Common myeloid progenitor, CD34-positive (primary cell): ENCODE measurements around the gene RNF44.
A peak's percentile ranks its signal among the peaks of the same experiment; 100 is the strongest.

ENCODE experiments used
- CTCF ChIA-PET: fragments of 350-600 bp; sonication (Branson Sonifier 250); formaldehyde crosslinking; loops from one replicate; lab custom pipeline; 2021; ENCODE audit warnings: antibody characterized with exemption; lab: Charles Lee
- POLR2A ChIA-PET: fragments of 350-600 bp; sonication (Branson Sonifier 250); formaldehyde crosslinking; loops from one replicate; lab custom pipeline; 2021; ENCODE audit warnings: antibody characterized with exemption; lab: Charles Lee
- DNase-seq, 3 donors: peaks; one replicate each; pipeline versions ENCODE4 v3.0.0 to v3.0.0-alpha.2; 2013
- H3K27ac ChIP-seq, 2 experiments: 1 replicate in 1 of 2; 2 replicates in 1 of 2; pipeline ENCODE4 v1.7.0; 2013; ENCODE audit warnings: inconsistent platforms in 2 of 2, low read length in 2 of 2, mild to moderate bottlenecking in 2 of 2, low read depth in 1 of 2, moderate library complexity in 1 of 2; ENCODE audit not compliant: severe bottlenecking in 2 of 2, insufficient read depth in 1 of 2, poor library complexity in 1 of 2
- H3K27me3 ChIP-seq, 5 experiments: replicated peaks in 2 of 5; 1 replicate in 3 of 5; 2 replicates in 2 of 5; pipeline versions ENCODE4 v1.6.1 to v1.7.0; 2013; ENCODE audit warnings: low read length in 4 of 5, mild to moderate bottlenecking in 2 of 5, moderate library complexity in 2 of 5, inconsistent platforms in 1 of 5; ENCODE audit not compliant: insufficient read depth in 5 of 5, control insufficient read depth in 4 of 5
- H3K36me3 ChIP-seq, 4 experiments: 1 replicate in 2 of 4; 2 replicates in 2 of 4; pipeline versions ENCODE4 v1.6.1 to v1.7.0; 2013; ENCODE audit warnings: low read length in 3 of 4, control low read depth in 1 of 4, mild to moderate bottlenecking in 1 of 4; ENCODE audit not compliant: control insufficient read depth in 4 of 4, insufficient read depth in 4 of 4
- H3K4me1 ChIP-seq, 4 experiments: 1 replicate in 3 of 4; 2 replicates in 1 of 4; pipeline versions ENCODE4 v1.6.1 to v1.7.1; 2013; ENCODE audit warnings: low read length in 3 of 4, mild to moderate bottlenecking in 3 of 4, control low read depth in 1 of 4, inconsistent platforms in 1 of 4, moderate library complexity in 1 of 4; ENCODE audit not compliant: control insufficient read depth in 4 of 4, insufficient read depth in 4 of 4; ENCODE audit errors: control extremely low read depth in 1 of 4
- H3K4me3 ChIP-seq, 7 experiments: 1 replicate in 4 of 7; 2 replicates in 3 of 7; pipeline versions ENCODE4 v1.5.1 to v1.7.0; 2013; ENCODE audit warnings: mild to moderate bottlenecking in 7 of 7, low read length in 6 of 7, moderate library complexity in 6 of 7, inconsistent platforms in 2 of 7, low read depth in 2 of 7, control low read depth in 1 of 7; ENCODE audit not compliant: insufficient read depth in 4 of 7, control insufficient read depth in 1 of 7; ENCODE audit errors: extremely low read depth in 1 of 7
- H3K9me3 ChIP-seq, 5 experiments: 1 replicate in 4 of 5; 2 replicates in 1 of 5; pipeline versions ENCODE4 v1.6.1 to v1.7.1; 2013; ENCODE audit warnings: low read length in 4 of 5, mild to moderate bottlenecking in 2 of 5, inconsistent platforms in 1 of 5, low read depth in 1 of 5, moderate library complexity in 1 of 5; ENCODE audit not compliant: control insufficient read depth in 4 of 5, insufficient read depth in 2 of 5; ENCODE audit errors: control extremely low read depth in 1 of 5
- WGBS: methylation state at CpG from one replicate; pipeline ENCODE4 v1.1.5; 2013; ENCODE audit not compliant: insufficient coverage; 5-methylcytosine and 5-hydroxymethylcytosine counted together

RNF44 gene

GRCh38 chr5:176536132-176536901 lies 885 bp downstream of the RNF44 start:
- 0% methylated on average over 8 of the region's 43 CpGs for WGBS
- H3K36me3 ChIP-seq: peaks cover 0 to 19% (median 6%) of the 10 kb centered on the region in 4 experiments
- H3K9me3 ChIP-seq: no peaks in the 10 kb centered on the region
- ChIA-PET POLR2A (interaction anchor here (0.6 to 2.8 kb wide), 8 partner anchors 8 to 1664 kb away, joined by 3 to 17 read pairs (median 4); partner anchors contain the start of gene FAF2), CTCF (interaction anchor here (0.6 to 2.0 kb wide), 9 partner anchors 15 to 120 kb away, joined by 3 to 6 read pairs (median 3); partner anchors contain the start of genes CLTB and FAF2)
- peak overlapping the region; percentile 77 to 98 for H3K27ac ChIP-seq
- DNase-seq: peak; percentile 88 to 97 (median 95)
- H3K4me1 ChIP-seq: peaks cover 27 to 85% (median 73%) of the 10 kb centered on the region in 4 experiments
- H3K4me3 ChIP-seq: peak overlapping the region; percentile 89 to 100 (median 97)
- no peaks in the 10 kb centered on the region for H3K27me3 ChIP-seq

- DNase-seq: peak in 1 of 3 donors; percentile 24
- WGBS: 0% methylated on average over 8 of the region's 9 CpGs
Measured at GRCh38 chr5:176535664-176536131, 1.5 kb downstream of the RNF44 start.

GRCh38 chr5:176535101-176535663 lies 2.0 kb downstream of the RNF44 start:
- CTCF ChIA-PET: interaction anchor here (1.0 to 2.9 kb wide), 7 partner anchors 8 to 119 kb away, joined by 3 to 26 read pairs (median 3); partner anchors contain the start of gene CLTB
- peaks cover 16 to 85% (median 73%) of the 10 kb centered on the region in 4 experiments for H3K4me1 ChIP-seq

More at GRCh38 chr5:176535664-176536131, 1.5 kb downstream of the RNF44 start:
- H3K36me3 ChIP-seq: peaks cover 0 to 24% (median 8%) of the 10 kb centered on the region in 4 experiments
- H3K4me1 ChIP-seq: peaks cover 21 to 85% (median 73%) of the 10 kb centered on the region in 4 experiments
- peak overlapping the region; percentile 77 to 98 for H3K27ac ChIP-seq
- POLR2A ChIA-PET: interaction anchor here (0.7 to 2.8 kb wide), 4 partner anchors 8 to 87 kb away, joined by 3 to 17 read pairs (median 4); partner anchors contain the start of gene FAF2
- peak overlapping the region; percentile 89 to 100 (median 97) for H3K4me3 ChIP-seq
- CTCF ChIA-PET: interaction anchor here (0.6 to 1.9 kb wide), 8 partner anchors 14 to 119 kb away, joined by 3 to 6 read pairs (median 3); partner anchors contain the start of gene CLTB
- H3K9me3 ChIP-seq: no peaks in the 10 kb centered on the region
- H3K27me3 ChIP-seq: no peaks in the 10 kb centered on the region

GRCh38 chr5:176534640-176535039 lies 2.6 kb downstream of the RNF44 start:
- H3K36me3 ChIP-seq: peaks cover 2 to 29% (median 12%) of the 10 kb centered on the region in 4 experiments
- no peak for DNase-seq
- H3K4me1 ChIP-seq: peaks cover 14 to 82% (median 74%) of the 10 kb centered on the region in 4 experiments
- H3K4me3 ChIP-seq: peak overlapping the region in 6 of 7 experiments; percentile 11 to 100 (median 98)
- WGBS: 83% methylated on average over 4 of the region's 4 CpGs
- peak overlapping the region; percentile 77 to 98 for H3K27ac ChIP-seq
- ChIA-PET POLR2A (interaction anchor here (1.5 kb wide), 1 partner anchor 9 kb away, joined by 6 read pairs; no protein-coding TSS in a partner anchor), CTCF (interaction anchor here (1.3 to 2.9 kb wide), 4 partner anchors 8 to 87 kb away, joined by 3 to 26 read pairs (median 5); no protein-coding TSS in a partner anchor)
- H3K27me3 ChIP-seq: no peaks in the 10 kb centered on the region
- no peaks in the 10 kb centered on the region for H3K9me3 ChIP-seq

More at GRCh38 chr5:176535101-176535663, 2.0 kb downstream of the RNF44 start:
- peak overlapping the region; percentile 77 to 98 for H3K27ac ChIP-seq
- peak in 2 of 3 donors; percentile 36 for DNase-seq
- H3K27me3 ChIP-seq: no peaks in the 10 kb centered on the region
- POLR2A ChIA-PET: interaction anchor here (0.7 to 1.5 kb wide), 3 partner anchors 9 to 44 kb away, joined by 3 to 6 read pairs (median 3); no protein-coding TSS in a partner anchor
- 33% methylated on average over 10 of the region's 11 CpGs for WGBS
- H3K9me3 ChIP-seq: no peaks in the 10 kb centered on the region
- peak overlapping the region; percentile 89 to 100 (median 97) for H3K4me3 ChIP-seq
- H3K36me3 ChIP-seq: peaks cover 2 to 28% (median 10%) of the 10 kb centered on the region in 4 experiments

- peak overlapping the region in 6 of 7 experiments; percentile 29 to 100 (median 94) for H3K4me3 ChIP-seq
- peaks cover 14 to 83% (median 77%) of the 10 kb centered on the region in 4 experiments for H3K4me1 ChIP-seq
Measured at GRCh38 chr5:176533894-176534611, 3.1 kb downstream of the RNF44 start.

GRCh38 chr5:176533390-176533789 lies 3.8 kb downstream of the RNF44 start:
- Histone ChIP-seq H3K9me3 (no peaks in the 10 kb centered on the region), H3K4me3 (peak overlapping the region in 6 of 7 experiments; percentile 29 to 100 (median 94)), H3K27ac (peak overlapping the region in 1 of 2 experiments; percentile 98), H3K27me3 (no peaks in the 10 kb centered on the region), H3K36me3 (peaks cover 5 to 41% (median 24%) of the 10 kb centered on the region in 4 experiments), H3K4me1 (peaks cover 11 to 83% (median 77%) of the 10 kb centered on the region in 4 experiments)
- WGBS: 0% methylated on average over 8 of the region's 8 CpGs
- POLR2A ChIA-PET: interaction anchor here (0.7 to 1.4 kb wide), 3 partner anchors 9 to 85 kb away, joined by 3 to 7 read pairs (median 3); partner anchors contain the start of gene FAF2
- CTCF ChIA-PET: interaction anchor here (0.8 to 2.9 kb wide), 14 partner anchors 10 to 118 kb away, joined by 3 to 26 read pairs (median 3); partner anchors contain the start of gene FAF2
- peak in 2 of 3 donors; percentile 73 to 76 for DNase-seq

More at GRCh38 chr5:176533894-176534611, 3.1 kb downstream of the RNF44 start:
- no peaks in the 10 kb centered on the region for H3K27me3 ChIP-seq
- ChIA-PET POLR2A (interaction anchor here (0.7 to 1.4 kb wide), 3 partner anchors 8 to 86 kb away, joined by 3 to 7 read pairs (median 3); partner anchors contain the start of gene FAF2), CTCF (interaction anchor here (0.8 to 2.9 kb wide), 12 partner anchors 9 to 118 kb away, joined by 3 to 26 read pairs (median 3); partner anchors contain the start of gene FAF2)
- WGBS: 2% methylated on average over 7 of the region's 10 CpGs
- DNase-seq: peak in 2 of 3 donors; percentile 63 to 72
- no peaks in the 10 kb centered on the region for H3K9me3 ChIP-seq
- peaks cover 3 to 35% (median 17%) of the 10 kb centered on the region in 4 experiments for H3K36me3 ChIP-seq
- H3K27ac ChIP-seq: peak overlapping the region; percentile 35 to 98
